GM12864 (cell line): ENCODE measurements around the gene NDUFS6.

Experiments used
- DNase-seq: peaks from one replicate; pipeline ENCODE4 v3.0.0-alpha.2; 2011; ENCODE audit warnings: low read depth
- H3K4me3 ChIP-seq: 2 replicates; pipeline ENCODE4 v1.5.1; 2011; ENCODE audit warnings: mild to moderate bottlenecking, low read depth, low read length, control low read depth
- TF ChIP-seq, protein P1 (sequence below): IDR thresholded peaks from 2 replicates; pipeline ENCODE4 v1.5.1; 2011; ENCODE audit warnings: low read depth, mild to moderate bottlenecking, moderate library complexity, low read length, control low read depth, inconsistent platforms; ENCODE audit errors: missing control alignments

NDUFS6 gene

DNA sequence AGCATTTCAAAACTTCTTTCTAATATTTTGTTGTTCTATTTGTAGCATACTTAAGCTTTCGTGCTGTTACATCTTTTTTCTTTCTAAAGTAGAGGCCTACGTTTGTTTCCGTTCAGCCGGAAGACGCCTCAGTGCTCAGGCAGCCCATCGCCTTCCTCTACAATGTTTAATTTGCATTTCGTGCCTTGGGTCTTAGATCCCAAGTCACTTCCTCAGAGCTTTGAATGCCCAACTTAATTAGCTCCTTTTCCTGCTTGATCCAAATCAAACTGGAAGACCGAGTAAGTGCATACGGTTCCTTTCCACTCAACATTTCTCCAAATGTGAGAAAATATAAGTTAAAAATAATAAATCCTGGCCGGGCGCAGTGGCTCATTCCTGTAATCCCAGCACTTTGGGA lies 44.7 kb upstream of the NDUFS6 start:
- H3K4me3 ChIP-seq = no peak overlapping the region
- TF ChIP-seq, protein P1, sequence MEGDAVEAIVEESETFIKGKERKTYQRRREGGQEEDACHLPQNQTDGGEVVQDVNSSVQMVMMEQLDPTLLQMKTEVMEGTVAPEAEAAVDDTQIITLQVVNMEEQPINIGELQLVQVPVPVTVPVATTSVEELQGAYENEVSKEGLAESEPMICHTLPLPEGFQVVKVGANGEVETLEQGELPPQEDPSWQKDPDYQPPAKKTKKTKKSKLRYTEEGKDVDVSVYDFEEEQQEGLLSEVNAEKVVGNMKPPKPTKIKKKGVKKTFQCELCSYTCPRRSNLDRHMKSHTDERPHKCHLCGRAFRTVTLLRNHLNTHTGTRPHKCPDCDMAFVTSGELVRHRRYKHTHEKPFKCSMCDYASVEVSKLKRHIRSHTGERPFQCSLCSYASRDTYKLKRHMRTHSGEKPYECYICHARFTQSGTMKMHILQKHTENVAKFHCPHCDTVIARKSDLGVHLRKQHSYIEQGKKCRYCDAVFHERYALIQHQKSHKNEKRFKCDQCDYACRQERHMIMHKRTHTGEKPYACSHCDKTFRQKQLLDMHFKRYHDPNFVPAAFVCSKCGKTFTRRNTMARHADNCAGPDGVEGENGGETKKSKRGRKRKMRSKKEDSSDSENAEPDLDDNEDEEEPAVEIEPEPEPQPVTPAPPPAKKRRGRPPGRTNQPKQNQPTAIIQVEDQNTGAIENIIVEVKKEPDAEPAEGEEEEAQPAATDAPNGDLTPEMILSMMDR = no peak
- no peak for DNase-seq

DNA sequence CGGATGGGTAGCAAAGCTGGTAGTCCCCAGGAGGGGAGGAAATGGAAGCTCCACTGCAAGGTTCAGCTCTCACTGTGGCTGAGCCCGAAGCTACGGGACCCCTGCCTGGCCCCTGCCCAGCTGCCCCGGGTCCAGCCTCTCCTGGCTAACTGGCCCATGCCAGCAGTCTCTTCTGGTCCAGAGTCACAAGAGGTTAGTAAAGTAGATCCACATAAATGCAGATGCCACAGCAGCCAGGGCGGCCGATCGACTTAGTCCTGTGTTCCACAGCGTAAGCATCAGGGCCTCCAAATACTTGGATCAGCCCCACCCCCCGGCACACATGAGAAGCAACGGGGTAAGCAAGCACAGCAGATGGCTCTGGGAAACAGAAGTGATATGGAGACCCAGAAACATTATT lies 43.7 kb upstream of the NDUFS6 start:
- H3K4me3 ChIP-seq = no peak overlapping the region
- TF ChIP-seq, protein P1 = no peak
- no peak for DNase-seq

DNA sequence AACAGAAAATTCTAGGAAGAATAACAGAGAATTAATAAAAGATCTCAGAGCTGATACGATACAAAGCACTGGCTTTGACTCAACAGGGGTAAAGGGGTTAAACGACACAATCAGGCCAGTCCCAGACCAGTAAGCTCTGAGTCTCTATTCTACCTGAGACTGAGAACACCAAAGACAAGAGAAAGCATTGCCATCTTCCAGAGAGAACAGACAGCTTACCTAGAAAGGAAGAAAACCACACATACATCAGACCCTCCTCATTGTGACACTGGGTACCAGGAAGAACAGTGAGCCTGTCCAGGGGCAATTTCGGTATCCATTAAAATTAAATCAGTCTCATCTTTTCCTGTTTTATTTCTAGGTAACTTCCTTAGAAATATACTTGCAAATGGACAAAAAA lies 42.6 kb upstream of the NDUFS6 start:
- TF ChIP-seq, protein P1 = no peak

DNA sequence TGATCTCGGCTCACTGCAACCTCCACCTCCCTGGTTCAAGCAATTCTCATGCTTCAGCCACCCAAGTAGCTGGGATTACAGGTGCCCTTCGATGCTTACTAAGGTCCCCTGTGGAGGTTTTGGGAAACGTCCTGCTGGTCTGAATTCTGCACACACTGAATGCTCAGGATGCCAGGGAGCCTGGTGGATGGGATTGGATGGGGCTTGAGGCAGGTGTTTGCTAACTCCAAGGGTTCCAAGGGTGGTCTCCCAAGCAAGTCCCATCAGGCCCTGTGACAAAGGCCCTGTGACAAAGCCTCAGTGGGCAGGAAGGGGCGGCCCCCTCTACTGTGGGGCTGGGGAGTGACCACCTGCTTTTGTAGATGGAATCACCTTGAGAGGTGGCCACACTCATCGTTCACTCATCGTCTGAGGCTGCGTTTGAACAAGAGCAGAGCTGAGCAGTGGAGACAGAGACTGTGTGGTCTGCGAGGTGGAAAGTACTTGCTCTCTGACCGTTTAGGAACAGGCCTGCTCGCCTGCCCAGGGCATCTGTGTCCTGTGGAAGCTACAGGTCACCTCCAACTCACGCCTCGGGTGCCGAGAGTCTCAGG lies 41.7 kb upstream of the NDUFS6 start:
- H3K4me3 ChIP-seq = no peak overlapping the region
- TF ChIP-seq, protein P1 = no peak
- DNase-seq = no peak

More for the DNA sequence above, 42.6 kb upstream of the NDUFS6 start:
- H3K4me3 ChIP-seq = no peak overlapping the region
- DNase-seq = no peak

DNA sequence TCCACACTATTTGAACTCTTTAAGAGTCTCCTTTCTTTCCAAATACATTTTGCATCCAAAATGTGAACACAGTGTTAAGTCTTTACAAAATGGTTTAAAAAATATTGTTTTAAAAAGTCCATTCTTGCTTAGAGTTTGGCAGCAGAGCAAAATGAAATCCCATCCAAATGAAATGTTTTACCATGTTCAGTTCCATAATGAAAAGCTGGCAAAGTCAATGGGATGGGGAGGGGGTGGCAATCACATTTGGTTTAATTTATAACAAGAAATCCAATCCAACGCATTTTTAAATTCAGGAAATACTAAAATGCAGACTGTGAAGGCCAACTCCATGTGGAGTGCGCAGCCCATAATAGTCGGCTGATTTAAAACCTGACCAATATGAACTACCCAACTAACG lies 41.0 kb upstream of the NDUFS6 start:
- H3K4me3 ChIP-seq = no peak overlapping the region
- DNase-seq = no peak
- TF ChIP-seq, protein P1 = no peak

DNA sequence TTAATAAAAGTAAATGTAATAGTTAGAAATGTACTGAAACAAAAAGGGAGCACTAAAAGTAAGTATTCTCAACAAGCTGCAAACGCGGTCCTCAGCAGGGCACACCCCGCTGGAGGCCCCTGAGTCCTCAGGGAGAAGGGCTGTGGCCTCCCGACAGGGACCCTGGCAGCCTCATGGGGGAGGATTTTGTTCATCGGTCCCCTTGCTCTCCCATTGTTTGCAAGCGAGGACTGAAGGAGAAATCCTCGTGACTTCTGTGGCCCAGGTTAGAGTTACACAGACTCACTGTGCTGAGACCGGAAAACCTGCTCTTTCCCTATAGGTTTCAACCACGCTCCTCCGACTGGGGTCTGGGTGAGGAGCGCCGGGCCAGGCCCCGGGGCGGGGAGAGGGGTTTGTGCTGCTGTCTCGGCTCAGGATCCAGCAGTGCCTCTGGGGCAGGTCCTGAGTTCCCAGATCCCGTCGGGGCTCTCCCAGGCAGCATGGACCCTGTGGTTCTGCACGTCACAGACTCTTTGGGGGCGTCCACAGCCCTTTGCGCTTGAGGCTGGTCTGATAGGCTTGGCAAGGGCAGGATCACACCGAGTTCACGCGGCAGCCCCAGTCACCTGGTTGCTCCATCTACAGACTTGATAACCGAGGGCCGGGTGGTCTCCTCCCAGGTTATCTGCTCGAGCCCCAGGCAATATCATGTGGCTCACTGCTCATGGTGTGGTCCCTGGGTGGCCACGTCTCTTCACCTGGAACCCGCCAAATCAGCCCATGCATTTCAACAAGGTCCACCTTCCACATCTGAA lies 40.4 kb upstream of the NDUFS6 start:
- TF ChIP-seq, protein P1 = no peak
- no peak for DNase-seq
- no peak overlapping the region for H3K4me3 ChIP-seq

DNA sequence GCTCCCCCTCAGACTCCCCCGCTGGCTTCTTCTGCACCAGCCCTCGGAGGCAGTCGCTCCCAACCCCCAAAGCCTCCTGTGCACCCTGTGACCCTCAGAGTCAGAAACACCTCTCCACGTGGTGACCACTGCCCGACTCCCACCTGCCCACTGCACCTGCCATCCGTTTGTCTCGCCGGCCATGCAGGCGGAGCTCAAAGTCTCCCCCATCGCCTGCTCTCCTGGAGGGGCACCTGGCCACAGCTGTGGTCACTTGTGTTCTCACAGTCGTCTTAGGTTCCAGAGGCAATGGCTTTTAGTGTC lies 39.8 kb upstream of the NDUFS6 start:
- H3K4me3 ChIP-seq = no peak overlapping the region
- no peak for DNase-seq
- TF ChIP-seq, protein P1 = no peak
